HG03139 (cell line): ENCODE data around the gene RTF2.

ENCODE experiments used
- ATAC-seq: cut with Tn5 transposase; IDR thresholded peaks from one replicate; pipeline ENCODE4 v1.9.1; 2021; ENCODE audit not compliant: unreplicated experiment

The RTF2 gene

DNA sequence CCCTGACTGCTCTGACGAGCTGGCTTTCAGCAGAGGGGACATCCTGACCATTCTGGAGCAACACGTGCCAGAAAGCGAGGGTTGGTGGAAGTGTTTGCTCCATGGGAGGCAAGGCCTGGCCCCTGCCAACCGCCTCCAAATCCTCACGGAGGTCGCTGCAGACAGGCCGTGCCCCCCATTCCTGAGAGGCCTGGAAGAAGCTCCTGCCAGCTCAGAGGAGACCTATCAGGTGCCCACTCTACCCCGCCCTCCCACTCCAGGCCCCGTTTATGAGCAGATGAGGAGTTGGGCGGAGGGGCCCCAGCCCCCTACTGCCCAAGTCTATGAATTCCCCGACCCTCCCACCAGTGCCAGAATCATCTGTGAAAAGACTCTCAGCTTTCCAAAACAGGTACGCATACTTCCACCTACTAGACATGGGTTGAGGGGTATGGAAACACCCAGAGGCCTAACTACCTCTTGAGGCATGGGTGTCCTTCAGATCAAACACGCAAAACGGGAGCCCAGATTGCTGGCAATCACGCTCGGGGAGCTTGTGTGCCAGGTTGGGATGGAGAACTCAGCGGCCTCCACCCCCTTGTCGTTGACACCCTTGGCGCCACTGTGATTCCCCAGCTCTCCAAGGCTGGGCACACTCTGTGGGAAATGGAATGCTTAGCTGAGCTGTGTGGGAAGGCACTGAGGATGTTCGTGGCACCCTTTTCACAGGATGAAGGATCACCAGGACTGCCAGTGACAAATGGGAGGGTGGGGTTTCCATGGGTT lies 31.0 kb upstream of the RTF2 start:
- no peak for ATAC-seq

- ATAC-seq, result no peak
These were observed 30.1 kb upstream of the RTF2 start for GRCh38 chr20:56438284-56438683.

DNA sequence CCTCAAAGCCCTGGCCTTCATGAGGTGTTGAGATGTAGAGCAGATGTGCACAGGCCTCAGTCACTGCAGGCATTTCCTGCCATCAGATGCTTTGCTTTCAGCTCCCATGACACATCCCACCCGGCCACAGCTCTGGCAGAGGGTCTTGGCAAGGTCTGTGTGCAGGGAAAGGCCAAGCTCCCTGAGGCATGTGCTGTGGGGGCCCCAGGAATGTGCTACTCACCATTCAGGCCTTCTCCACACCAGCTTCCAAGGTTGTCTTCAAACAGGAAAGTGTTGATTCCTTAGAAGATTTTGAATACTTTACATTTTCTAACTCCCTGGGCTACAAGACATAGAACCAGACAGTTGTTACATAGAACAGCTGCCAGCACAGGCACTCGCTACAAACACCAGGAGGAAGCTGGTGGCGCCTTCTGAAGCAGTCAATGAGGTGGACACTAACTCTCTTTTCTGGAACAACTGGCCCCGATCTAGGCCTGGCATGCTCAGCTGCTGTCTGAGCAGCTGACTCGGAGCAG lies 28.6 kb upstream of the RTF2 start:
- no peak for ATAC-seq

GRCh38 chr20:56440346-56441007 lies 27.9 kb upstream of the RTF2 start:
- ATAC-seq, result peak; percentile 57

DNA sequence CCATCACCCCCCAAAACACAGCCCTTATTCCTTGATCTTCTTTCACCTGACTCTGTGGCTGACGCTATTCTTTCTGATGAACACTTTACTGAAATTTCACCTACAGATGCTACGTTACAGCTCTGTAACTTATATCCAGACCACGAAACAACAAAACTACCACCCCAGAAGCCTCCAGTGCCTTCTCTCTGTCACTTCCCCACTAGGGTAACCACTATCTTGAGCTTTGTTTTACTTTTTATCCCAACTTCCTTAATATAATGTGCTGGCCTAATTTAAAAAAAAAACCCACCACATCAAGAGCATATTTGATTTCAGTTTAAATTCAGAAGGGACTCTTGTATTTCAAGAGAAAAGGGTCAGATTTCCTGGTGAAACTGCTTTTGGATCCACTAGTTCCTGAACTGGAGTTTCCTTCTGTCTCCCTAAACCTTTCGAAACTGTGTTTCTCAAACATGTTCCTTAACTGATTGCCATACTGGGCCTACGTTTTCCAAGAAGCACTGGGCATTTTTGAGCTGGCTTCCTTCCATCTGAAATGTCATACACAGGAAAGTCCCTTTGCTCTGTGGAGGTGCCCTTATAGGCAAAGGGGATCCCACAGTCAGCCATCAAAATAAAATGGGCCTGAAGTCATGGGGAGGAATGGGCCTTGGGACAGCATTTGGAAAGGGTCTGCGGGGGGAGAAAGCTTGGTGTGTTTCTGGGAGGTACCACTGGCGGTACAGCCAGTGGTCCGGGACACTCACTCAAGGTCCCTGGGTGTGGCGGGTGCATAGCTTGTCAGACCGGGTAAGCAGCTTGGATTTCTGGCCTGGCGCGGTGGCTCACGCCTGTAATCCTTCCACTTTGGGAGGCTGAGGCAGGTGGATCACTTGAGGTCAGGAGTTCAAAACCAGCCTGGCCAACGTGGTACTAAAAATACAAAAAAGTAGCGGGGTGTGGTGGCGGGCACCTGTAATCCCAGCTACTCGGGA lies 25.8 kb upstream of the RTF2 start:
- no peak for ATAC-seq

DNA sequence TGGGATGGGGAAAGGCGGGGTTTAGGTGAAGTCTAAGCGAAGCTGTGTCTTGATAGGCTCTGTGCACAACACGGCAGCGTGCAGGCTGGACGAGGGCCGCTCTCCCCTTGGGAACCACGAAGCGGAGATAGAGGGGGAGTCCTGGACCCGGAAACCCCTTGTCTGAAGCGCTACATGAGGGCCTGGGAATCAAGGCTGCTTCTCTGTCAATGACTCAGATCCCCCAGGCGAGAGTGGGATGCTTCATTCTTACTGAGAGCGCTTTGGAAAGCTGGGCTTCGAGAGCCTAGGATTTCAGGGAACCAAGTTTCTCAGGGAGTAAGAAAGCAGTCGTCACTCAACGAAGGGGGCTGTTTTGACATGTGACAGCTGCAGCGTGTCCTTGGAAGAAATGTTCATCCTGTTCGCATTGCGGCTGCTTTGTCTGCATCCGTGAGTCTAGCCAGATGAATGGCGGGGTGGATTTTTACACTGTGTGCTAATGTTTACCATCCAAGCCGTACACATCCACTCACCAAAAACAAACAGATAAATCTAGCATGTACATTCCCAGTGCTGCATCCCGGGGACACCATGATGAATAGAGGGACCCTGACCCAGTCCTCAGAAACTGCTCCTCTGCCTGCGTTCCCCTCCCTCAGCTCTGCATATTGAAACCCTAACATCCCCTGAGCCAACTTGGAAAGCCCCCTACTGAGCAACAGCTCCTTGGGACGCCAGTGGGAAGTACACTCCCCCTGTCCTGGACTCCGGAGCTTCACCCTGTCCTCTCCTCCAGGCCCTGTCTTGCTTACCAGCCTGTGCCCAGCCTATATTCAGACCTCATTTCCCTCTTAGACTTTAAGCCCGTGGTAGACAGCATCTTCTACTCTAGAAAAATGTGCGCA lies 24.5 kb upstream of the RTF2 start:
- no peak for ATAC-seq

- no peak for ATAC-seq
These were observed 23.3 kb upstream of the RTF2 start for GRCh38 chr20:56445130-56445529.

- no peak for ATAC-seq
These were observed 22.9 kb upstream of the RTF2 start for GRCh38 chr20:56445540-56445939.

DNA sequence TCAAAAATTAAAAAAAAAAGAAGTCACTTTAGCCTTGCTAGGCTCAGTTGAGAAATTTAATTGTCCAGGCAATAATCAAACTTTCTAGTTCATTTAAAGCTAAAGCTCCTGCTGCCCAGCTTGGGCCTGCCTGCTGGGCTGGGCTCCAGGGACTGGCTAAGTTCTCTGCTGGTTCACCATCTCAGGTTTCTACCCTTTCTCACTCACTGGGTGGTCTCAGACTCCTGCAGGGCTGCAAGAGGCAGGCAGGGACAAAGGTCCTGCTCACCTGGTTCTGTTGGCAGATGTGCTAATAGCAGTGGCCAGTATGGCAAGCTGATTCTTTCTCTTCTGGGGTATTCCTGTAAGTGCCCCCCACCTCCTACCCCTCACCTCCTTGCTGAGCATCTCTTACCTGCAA lies 21.2 kb upstream of the RTF2 start:
- ATAC-seq, result no peak

DNA sequence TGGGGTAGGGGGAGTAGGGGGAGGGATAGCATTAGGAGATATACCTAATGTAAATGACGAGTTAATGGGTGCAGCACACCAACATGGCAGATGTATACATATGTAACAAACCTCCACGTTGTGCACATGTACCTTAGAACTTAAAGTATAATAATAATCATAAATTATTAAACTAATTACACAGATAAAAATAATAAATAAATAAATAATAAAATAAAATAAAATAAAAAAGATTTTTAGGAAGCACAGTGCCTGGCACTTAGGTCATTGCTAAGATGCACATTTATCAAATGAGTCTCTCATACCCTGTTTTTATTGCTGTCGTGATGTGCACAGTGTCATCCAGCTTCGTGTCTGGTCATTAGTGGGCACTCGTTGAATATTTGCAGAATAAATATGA lies 19.0 kb upstream of the RTF2 start:
- no peak for ATAC-seq

GRCh38 chr20:56451056-56451765 lies 17.2 kb upstream of the RTF2 start:
- no peak for ATAC-seq

- ATAC-seq, result peak; percentile 46
These were observed 15.1 kb upstream of the RTF2 start for GRCh38 chr20:56453352-56453751.

GRCh38 chr20:56454754-56455153 lies 13.7 kb upstream of the RTF2 start:
- peak; percentile 78 for ATAC-seq

- no peak for ATAC-seq
These were observed 10.1 kb upstream of the RTF2 start for GRCh38 chr20:56458206-56458821.

- no peak for ATAC-seq
These were observed 8.0 kb upstream of the RTF2 start for GRCh38 chr20:56460459-56460858.

GRCh38 chr20:56461576-56461975 lies 6.9 kb upstream of the RTF2 start:
- ATAC-seq, result no peak

DNA sequence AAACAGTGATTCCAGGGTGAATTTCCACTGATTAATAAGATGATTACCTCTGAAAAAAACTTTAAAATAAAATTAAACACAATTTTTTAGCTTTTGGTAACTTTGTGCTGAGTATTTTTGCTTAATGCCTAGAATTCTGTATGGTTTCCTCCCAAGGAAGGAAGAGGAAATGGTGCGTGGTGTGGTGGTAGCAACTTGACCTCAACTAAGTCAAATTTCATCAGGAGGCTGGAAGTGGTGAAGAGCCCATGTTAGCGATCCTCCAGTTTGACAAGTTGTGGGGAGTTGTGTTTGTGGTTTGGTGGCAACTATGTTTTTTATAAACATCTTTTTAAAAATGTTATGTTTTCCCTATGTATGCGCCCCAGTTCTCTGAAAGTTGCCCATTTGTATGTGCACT lies 5.0 kb upstream of the RTF2 start:
- no peak for ATAC-seq

GRCh38 chr20:56465997-56466396 lies 2.4 kb upstream of the RTF2 start:
- no peak for ATAC-seq

GRCh38 chr20:56467968-56468315 lies 485 bp upstream of the RTF2 start:
- no peak for ATAC-seq
